GM12878 (cell line): ENCODE results near the gene PPARD. TPM values are rescaled to one million over a fixed set of nuclear protein-coding genes. Genes with fewer than 3 reads are reported as not detected.

ENCODE experiments used
- ATAC-seq: fragments of 200-7000 bp; cut with Tn5 transposase; 3 replicates; pipeline ENCODE4 v1.9.1; 2020; ENCODE audit warnings: mild to moderate bottlenecking, moderate library complexity
- BruUV-seq: library from RNA; stranded (reverse); fragments of 400-500 nt; replicated peaks from 2 replicates; lab custom pipeline; 2021; lab: Mats Ljungman, UMichigan
- CTCF ChIA-PET: fragments of 300-600 bp; sonication (Branson Sonifier 250); formaldehyde crosslinking; extraction: SDS; loops from one replicate; lab custom pipeline; 2021; ENCODE audit warnings: inconsistent platforms; lab: Yijun Ruan, JAX
- POLR2A ChIA-PET: fragments of 350-600 bp; formaldehyde crosslinking; extraction: SDS; loops from one replicate; lab custom pipeline; 2021; ENCODE audit warnings: inconsistent platforms; lab: Charles Lee
- RAD21 ChIA-PET: fragments of 300-600 bp; sonication (Branson Sonifier 250); formaldehyde crosslinking; loops from one replicate; lab custom pipeline; 2023; ENCODE audit warnings: antibody characterized with exemption; ENCODE audit not compliant: unreplicated experiment; lab: Charles Lee
- SMC1A ChIA-PET: fragments of 300-600 bp; sonication (Branson Sonifier 250); formaldehyde crosslinking; loops from one replicate; lab custom pipeline; 2023; ENCODE audit not compliant: unreplicated experiment, uncharacterized antibody; lab: Charles Lee
- DNase-seq: peaks from one replicate; pipeline ENCODE4 v3.0.0-alpha.2; 2011; ENCODE audit warnings: low read depth, low spot score
- FAIRE-seq: peaks from 3 replicates; lab custom pipeline; 2011; peaks lifted over from hg19 to GRCh38; lab: Jason Lieb, UNC
- H2AFZ ChIP-seq: 2 replicates; pipeline ENCODE4 v1.6.0; 2011; ENCODE audit warnings: low read depth, low read length, control low read depth; ENCODE audit not compliant: control insufficient read depth
- H3K27ac ChIP-seq: 2 replicates; pipeline ENCODE4 v1.5.1; 2011; ENCODE audit warnings: control low read depth; ENCODE audit not compliant: control insufficient read depth, insufficient read depth
- H3K27me3 ChIP-seq, 2 experiments: replicated peaks in 1 of 2; 2 replicates each; pipeline versions ENCODE4 v1.6.0 to v1.6.1; 2011; ENCODE audit warnings: low read length in 1 of 2; ENCODE audit not compliant: control insufficient read depth in 2 of 2, insufficient read depth in 2 of 2
- H3K36me3 ChIP-seq, 2 experiments: 2 replicates each; pipeline ENCODE4 v1.5.1; 2011; ENCODE audit warnings: low read length in 1 of 2; ENCODE audit not compliant: control insufficient read depth in 2 of 2, insufficient read depth in 2 of 2
- H3K4me1 ChIP-seq: 2 replicates; pipeline ENCODE4 v1.6.1; 2011; ENCODE audit warnings: mild to moderate bottlenecking, low read length, moderate library complexity, mixed read lengths; ENCODE audit not compliant: control insufficient read depth, insufficient read depth
- H3K4me2 ChIP-seq: 2 replicates; pipeline ENCODE4 v1.6.0; 2011; ENCODE audit warnings: control low read depth; ENCODE audit not compliant: control insufficient read depth, insufficient read depth
- H3K4me3 ChIP-seq: fragments of 200-600 bp; sonication (generic); 2 replicates; pipeline ENCODE4 v1.5.1; 2016
- H3K79me2 ChIP-seq: 2 replicates; pipeline ENCODE4 v1.6.0; 2011; ENCODE audit warnings: low read length; ENCODE audit not compliant: control insufficient read depth, insufficient read depth
- H3K9ac ChIP-seq: 2 replicates; pipeline ENCODE4 v1.8.0; 2011; ENCODE audit warnings: low read length, control low read depth, mixed read lengths; ENCODE audit not compliant: control insufficient read depth, insufficient read depth
- H3K9me3 ChIP-seq: replicated peaks from 3 replicates; pipeline ENCODE4 v1.5.1; 2011; ENCODE audit warnings: mild to moderate bottlenecking, low read length; ENCODE audit not compliant: control insufficient read depth, insufficient read depth
- H4K20me1 ChIP-seq: 2 replicates; pipeline ENCODE4 v1.6.0; 2011; ENCODE audit not compliant: control insufficient read depth, insufficient read depth
- CHD1 ChIP-seq: IDR thresholded peaks from 2 replicates; pipeline ENCODE4 v1.6.1; 2012; ENCODE audit warnings: low read depth, low read length, improper control_type of control experiment
- DPF2 ChIP-seq: fragments of 450-650 bp; IDR thresholded peaks from 2 replicates; pipeline ENCODE4 v1.6.1; 2017; ENCODE audit warnings: mild to moderate bottlenecking
- IRF3 ChIP-seq: fragments of 450-650 bp; IDR thresholded peaks from 2 replicates; pipeline ENCODE4 v1.6.1; 2014; ENCODE audit warnings: mild to moderate bottlenecking
- ZSCAN29 ChIP-seq: fragments of 450-650 bp; IDR thresholded peaks from 2 replicates; pipeline ENCODE4 v1.6.1; 2017; ENCODE audit warnings: mild to moderate bottlenecking, moderate library complexity
- WGBS: methylation state at CpG from one replicate; pipeline ENCODE4 v1.1.6; 2016; ENCODE audit warnings: low lambda C conversion rate; ENCODE audit not compliant: insufficient replicate concordance, insufficient coverage; ENCODE audit errors: missing lambda C conversion rate; 5-methylcytosine and 5-hydroxymethylcytosine counted together
- in situ Hi-C: fragments of 300-500 bp; cut with MboI; formaldehyde crosslinking; loops from 9 replicates; pipeline ENCODE4 v1.14.3; 2018; ENCODE audit warnings: mixed read lengths
- intact Hi-C: fragments of 100-400 bp; cut with micrococcal nuclease; formaldehyde crosslinking; loops from one replicate; pipeline ENCODE4 v1.14.2; 2022; ENCODE audit not compliant: unreplicated experiment
- polyA plus RNA-seq, 11 experiments: library from polyadenylated mRNA; depleted of rRNA in 4 of 11; unstranded in 6 of 11; stranded (reverse) in 5 of 11; fragments of >200 nt; fragmentation: Nextera tagmentation in 4 of 11; fragmentation: Illumina TruSeq in 1 of 11; extraction: Ambion mirVana in 4 of 11; extraction: Trizol in 1 of 11; gene quantifications; 1 replicate in 1 of 11; 2 replicates in 10 of 11; pipeline versions ENCODE4 v1.2.1 to v1.2.3, GENCODE V29; 2011 to 2016; ENCODE audit warnings: inconsistent platforms in 2 of 11, missing spikeins in 2 of 11, low read depth in 1 of 11
- total RNA-seq, 4 experiments: library from RNA; depleted of rRNA in 3 of 4; stranded (reverse); fragments of >200 nt in 3 of 4; fragmentation: Illumina TruSeq in 1 of 4; extraction: Trizol in 1 of 4; gene quantifications; 2 replicates each; pipeline versions ENCODE4 v1.2.1 to v1.2.3, GENCODE V29; 2013 to 2021
- TF ChIP-seq, protein P1 (sequence below): IDR thresholded peaks from 2 replicates; pipeline ENCODE4 v1.6.1; 2012; ENCODE audit warnings: low read length, inconsistent platforms
- TF ChIP-seq, protein P2 (sequence below): fragments of 450-650 bp; IDR thresholded peaks from 2 replicates; pipeline ENCODE4 v1.6.1; 2018; ENCODE audit warnings: mild to moderate bottlenecking, low read depth, moderate library complexity; ENCODE audit not compliant: partially characterized antibody
- TF ChIP-seq, protein P3 (sequence below): fragments of 450-650 bp; IDR thresholded peaks from 2 replicates; pipeline ENCODE4 v1.6.1; 2016; ENCODE audit warnings: mild to moderate bottlenecking
- TF ChIP-seq, protein P4 (sequence below): IDR thresholded peaks from 2 replicates; pipeline ENCODE4 v1.6.1; 2012; ENCODE audit warnings: improper control_type of control experiment, low read depth, low read length; ENCODE audit not compliant: insufficient replicate concordance

The PPARD gene
- total and polyA plus RNA-seq, 10 of the 15 experiments (the other 5 are each of a cell fraction or from before 2014, with no cell fraction given): 0.05 to 12.6 (median 6.7) TPM

- ATAC-seq: no peak
- FAIRE-seq: no peak
Measured at GRCh38 chr6:35428421-35429149, 86.2 kb downstream of the PPARD start.

More at GRCh38 chr6:35428421-35429149, 86.2 kb downstream of the PPARD start:
- intact Hi-C loops: no loop called here
- H3K79me2 ChIP-seq: no peaks in the 10 kb centered on the region
- TF ChIP-seq, protein P1, sequence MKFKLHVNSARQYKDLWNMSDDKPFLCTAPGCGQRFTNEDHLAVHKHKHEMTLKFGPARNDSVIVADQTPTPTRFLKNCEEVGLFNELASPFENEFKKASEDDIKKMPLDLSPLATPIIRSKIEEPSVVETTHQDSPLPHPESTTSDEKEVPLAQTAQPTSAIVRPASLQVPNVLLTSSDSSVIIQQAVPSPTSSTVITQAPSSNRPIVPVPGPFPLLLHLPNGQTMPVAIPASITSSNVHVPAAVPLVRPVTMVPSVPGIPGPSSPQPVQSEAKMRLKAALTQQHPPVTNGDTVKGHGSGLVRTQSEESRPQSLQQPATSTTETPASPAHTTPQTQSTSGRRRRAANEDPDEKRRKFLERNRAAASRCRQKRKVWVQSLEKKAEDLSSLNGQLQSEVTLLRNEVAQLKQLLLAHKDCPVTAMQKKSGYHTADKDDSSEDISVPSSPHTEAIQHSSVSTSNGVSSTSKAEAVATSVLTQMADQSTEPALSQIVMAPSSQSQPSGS: no peak
- TF ChIP-seq IRF3 (no peak), ZSCAN29 (no peak), DPF2 (no peak), CHD1 (no peak)
- TF ChIP-seq, protein P2, sequence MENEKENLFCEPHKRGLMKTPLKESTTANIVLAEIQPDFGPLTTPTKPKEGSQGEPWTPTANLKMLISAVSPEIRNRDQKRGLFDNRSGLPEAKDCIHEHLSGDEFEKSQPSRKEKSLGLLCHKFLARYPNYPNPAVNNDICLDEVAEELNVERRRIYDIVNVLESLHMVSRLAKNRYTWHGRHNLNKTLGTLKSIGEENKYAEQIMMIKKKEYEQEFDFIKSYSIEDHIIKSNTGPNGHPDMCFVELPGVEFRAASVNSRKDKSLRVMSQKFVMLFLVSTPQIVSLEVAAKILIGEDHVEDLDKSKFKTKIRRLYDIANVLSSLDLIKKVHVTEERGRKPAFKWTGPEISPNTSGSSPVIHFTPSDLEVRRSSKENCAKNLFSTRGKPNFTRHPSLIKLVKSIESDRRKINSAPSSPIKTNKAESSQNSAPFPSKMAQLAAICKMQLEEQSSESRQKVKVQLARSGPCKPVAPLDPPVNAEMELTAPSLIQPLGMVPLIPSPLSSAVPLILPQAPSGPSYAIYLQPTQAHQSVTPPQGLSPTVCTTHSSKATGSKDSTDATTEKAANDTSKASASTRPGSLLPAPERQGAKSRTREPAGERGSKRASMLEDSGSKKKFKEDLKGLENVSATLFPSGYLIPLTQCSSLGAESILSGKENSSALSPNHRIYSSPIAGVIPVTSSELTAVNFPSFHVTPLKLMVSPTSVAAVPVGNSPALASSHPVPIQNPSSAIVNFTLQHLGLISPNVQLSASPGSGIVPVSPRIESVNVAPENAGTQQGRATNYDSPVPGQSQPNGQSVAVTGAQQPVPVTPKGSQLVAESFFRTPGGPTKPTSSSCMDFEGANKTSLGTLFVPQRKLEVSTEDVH: no peak
- TF ChIP-seq, protein P3, sequence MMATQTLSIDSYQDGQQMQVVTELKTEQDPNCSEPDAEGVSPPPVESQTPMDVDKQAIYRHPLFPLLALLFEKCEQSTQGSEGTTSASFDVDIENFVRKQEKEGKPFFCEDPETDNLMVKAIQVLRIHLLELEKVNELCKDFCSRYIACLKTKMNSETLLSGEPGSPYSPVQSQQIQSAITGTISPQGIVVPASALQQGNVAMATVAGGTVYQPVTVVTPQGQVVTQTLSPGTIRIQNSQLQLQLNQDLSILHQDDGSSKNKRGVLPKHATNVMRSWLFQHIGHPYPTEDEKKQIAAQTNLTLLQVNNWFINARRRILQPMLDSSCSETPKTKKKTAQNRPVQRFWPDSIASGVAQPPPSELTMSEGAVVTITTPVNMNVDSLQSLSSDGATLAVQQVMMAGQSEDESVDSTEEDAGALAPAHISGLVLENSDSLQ: no peak
- TF ChIP-seq, protein P4, sequence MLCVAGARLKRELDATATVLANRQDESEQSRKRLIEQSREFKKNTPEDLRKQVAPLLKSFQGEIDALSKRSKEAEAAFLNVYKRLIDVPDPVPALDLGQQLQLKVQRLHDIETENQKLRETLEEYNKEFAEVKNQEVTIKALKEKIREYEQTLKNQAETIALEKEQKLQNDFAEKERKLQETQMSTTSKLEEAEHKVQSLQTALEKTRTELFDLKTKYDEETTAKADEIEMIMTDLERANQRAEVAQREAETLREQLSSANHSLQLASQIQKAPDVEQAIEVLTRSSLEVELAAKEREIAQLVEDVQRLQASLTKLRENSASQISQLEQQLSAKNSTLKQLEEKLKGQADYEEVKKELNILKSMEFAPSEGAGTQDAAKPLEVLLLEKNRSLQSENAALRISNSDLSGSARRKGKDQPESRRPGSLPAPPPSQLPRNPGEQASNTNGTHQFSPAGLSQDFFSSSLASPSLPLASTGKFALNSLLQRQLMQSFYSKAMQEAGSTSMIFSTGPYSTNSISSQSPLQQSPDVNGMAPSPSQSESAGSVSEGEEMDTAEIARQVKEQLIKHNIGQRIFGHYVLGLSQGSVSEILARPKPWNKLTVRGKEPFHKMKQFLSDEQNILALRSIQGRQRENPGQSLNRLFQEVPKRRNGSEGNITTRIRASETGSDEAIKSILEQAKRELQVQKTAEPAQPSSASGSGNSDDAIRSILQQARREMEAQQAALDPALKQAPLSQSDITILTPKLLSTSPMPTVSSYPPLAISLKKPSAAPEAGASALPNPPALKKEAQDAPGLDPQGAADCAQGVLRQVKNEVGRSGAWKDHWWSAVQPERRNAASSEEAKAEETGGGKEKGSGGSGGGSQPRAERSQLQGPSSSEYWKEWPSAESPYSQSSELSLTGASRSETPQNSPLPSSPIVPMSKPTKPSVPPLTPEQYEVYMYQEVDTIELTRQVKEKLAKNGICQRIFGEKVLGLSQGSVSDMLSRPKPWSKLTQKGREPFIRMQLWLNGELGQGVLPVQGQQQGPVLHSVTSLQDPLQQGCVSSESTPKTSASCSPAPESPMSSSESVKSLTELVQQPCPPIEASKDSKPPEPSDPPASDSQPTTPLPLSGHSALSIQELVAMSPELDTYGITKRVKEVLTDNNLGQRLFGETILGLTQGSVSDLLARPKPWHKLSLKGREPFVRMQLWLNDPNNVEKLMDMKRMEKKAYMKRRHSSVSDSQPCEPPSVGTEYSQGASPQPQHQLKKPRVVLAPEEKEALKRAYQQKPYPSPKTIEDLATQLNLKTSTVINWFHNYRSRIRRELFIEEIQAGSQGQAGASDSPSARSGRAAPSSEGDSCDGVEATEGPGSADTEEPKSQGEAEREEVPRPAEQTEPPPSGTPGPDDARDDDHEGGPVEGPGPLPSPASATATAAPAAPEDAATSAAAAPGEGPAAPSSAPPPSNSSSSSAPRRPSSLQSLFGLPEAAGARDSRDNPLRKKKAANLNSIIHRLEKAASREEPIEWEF: no peak
- TF ChIP-seq, all 136 proteins: peak for 0
- Histone ChIP-seq H3K36me3 (peaks cover 0 to 6% of the 10 kb centered on the region in 2 experiments), H3K9ac (no peak overlapping the region), H3K27me3 (no peaks in the 10 kb centered on the region), H3K4me1 (peaks cover 7% of the 10 kb centered on the region), H2AFZ (no peak overlapping the region), H3K27ac (no peak overlapping the region), H3K4me3 (no peak overlapping the region), H3K9me3 (peaks cover 15% of the 10 kb centered on the region; the same call in 2 of the 3 replicates), H3K4me2 (no peak overlapping the region), H4K20me1 (no peaks in the 10 kb centered on the region)
- WGBS: 100% methylated on average over 10 of the region's 10 CpGs
- POLR2A ChIA-PET: interaction anchor here (0.6 kb wide), 1 partner anchor 92 kb away, joined by 3 read pairs; no protein-coding TSS in a partner anchor
- no TSS peak for BruUV-seq
- no peak for DNase-seq
- in situ Hi-C loops: no loop called here
- RAD21 ChIA-PET: no interaction called here
- CTCF ChIA-PET: interaction anchor here (0.7 kb wide), 1 partner anchor 20 kb away, joined by 3 read pairs; no protein-coding TSS in a partner anchor
- SMC1A ChIA-PET: no interaction called here
